GM21528 (cell line): Measurements from ENCODE around the gene DAG1.

Experiments
- ATAC-seq: cut with Tn5 transposase; IDR thresholded peaks from one replicate; pipeline ENCODE4 v1.9.1; 2021; ENCODE audit warnings: mild to moderate bottlenecking, moderate library complexity; ENCODE audit not compliant: unreplicated experiment, low FRiP score

Gene DAG1

DNA sequence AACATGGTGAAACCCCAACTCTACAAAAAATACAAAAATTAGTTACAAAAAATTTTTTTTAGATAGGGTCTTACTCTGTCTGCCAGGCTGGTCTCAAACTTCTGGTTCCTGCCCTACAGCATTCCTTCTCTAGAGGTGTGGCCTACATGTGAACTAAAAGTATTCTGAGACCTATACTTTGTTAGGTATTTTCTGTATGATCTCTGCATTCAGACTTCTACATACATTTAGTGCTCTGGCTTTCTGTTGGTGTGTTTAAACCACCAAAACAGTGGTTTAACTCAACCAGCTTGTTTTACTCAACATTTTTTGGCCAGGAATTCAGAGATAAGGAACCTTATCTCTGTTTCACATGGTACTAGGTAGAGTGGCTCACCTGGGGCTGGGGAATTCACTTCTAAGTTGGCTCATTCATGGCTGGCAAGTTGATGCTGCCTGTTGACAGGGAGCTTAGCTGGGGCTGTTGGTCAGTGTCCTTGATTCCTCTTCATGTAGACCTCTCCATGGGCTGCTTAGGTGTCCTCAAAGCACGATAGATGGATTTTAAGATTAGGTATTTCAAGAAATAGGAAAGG is 42.8 kb downstream of the DAG1 start:
- ATAC-seq = no peak

DNA sequence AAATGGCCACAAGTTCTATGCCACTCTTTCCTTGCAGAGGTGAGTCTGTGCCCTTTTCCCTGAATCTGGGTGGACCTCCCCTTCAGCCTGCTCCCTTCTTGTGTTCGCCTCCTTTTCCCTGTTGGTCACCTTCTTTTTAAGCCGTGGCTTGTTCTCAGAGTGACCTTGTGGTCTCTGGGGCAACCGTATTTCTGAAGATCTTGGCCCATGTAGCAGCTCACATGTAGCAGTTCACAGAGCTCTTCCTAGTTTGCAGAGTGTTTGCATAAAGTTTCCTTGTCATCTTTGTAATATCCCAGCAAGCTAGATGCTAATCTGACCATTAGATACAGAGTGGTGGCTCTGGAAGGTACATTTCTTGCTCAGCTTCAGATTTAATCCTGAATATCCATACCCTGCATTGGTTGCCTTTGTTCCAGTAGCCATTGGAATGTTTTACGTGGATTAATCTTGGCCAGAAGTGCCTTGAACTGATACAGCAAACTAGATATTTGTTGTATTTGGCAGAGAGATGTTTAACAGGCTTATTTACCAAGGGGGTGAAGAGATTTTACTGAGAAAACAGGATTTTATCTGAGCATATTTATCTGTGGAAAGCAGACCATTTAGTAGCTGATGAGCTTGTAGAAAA is 43.5 kb downstream of the DAG1 start:
- ATAC-seq = no peak

DNA sequence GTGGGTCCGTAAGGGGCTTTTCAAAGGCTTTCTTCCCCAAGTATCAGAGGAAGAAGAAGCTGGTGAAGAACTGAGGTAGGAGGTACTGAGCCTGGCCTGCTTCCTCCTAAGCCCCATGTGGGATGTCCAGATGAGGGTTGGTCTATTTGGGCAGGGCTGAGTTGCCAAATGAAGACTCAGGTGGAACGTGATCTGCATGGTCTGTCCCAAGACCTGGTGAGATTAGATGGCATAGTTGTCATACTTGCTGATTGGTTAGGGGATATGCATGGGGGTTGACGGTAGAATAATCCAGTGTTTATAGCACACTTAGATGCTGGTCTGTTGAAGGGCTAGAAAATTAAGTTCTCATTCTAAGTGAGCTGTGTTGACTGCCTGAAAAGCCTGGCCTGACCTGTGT is 47.9 kb downstream of the DAG1 start:
- ATAC-seq = no peak

- ATAC-seq = no peak
Measured at GRCh38 chr3:49518441-49518840, 48.4 kb downstream of the DAG1 start.

GRCh38 chr3:49519296-49519695 is 49.2 kb downstream of the DAG1 start:
- ATAC-seq = no peak

DNA sequence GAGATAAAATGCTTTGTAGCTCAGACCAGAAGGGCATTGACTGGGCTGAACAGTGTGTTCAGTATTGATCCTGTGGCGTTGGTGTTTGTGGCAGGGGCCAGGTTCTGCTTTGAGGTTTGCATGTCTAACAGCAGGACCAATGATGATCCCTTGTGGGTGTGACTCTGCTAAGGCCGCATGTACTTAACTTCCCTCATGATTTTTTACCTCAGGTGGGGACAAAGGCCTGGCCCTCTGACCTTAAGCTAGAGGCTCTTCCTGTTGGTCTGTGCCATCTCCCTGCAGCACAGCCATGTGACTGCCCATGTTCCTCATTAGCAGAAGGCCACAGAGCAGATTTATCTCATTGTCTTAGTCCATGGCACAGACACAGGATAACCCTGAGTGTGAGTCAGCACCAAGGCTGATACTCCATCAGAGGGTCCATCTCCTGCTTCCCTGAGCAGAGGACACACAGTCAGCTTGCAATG is 49.9 kb downstream of the DAG1 start:
- no peak for ATAC-seq

DNA sequence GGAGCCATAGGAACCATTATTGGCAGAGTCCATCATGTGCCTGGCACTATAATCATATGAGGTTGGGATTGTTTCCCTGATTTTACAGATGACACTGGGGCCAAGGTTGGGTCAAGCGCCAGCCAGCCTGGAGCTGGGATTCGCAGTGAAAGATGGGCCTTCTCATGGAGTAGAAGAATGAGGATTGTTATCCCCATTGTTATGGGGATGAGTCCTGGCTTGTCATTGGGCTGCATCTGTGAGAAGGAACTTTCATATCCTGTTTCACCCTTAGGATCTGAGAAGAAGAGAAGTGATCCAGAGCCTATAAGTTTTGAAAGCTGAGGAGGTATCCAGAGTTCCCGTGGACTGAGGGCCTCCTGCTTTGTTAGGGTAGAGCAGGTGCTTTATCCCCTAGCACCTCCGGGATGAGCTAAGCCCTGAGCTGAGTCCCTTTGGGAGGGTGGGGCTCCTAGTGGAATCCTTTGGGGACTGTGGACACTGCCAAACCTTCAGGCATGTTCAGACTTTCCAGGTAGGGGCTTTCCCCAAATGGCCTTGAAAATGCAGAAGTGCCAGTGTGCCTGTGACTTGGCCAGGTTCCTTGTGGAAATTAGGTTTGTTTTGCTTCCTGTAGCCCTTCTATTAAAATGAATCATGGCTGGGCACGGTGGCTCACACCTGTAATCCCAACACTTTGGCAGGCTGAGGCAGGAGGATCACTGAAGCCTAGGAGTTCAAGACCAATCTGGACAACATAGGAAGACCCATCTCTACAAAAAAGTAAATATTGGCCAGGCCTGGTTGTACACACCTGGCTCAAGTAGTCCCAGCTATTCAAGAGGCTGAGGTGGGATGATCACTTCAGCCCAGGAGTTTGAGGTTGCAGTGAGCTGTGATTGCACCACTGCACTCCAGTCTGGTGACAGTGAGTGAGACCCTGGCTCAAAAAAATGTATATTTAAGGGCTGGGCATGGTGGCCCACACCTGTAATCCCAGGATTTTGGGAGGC is 54.0 kb downstream of the DAG1 start:
- ATAC-seq = no peak

- no peak for ATAC-seq
Measured at GRCh38 chr3:49529567-49529966, 59.5 kb downstream of the DAG1 start.

DNA sequence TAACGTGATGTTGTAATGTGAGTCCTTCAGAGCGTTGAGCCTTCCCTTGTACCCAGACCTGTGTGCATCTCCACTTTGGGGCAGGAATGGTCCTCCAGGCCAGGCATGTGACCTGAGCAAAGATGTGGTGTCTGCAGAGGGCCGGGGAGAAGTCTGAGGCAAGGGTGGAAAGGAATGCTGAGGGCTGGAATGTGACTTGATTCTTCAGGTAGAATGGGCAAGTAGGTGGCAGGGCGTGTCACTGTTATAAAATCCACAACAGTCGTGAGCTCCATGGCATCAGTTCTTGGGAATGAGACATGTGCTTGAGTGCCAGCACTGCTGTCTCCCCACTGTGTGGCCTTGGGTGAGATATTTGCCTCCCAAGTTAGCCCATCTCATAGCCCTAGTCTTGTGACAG is 60.2 kb downstream of the DAG1 start:
- no peak for ATAC-seq

GRCh38 chr3:49530701-49531100 is 60.6 kb downstream of the DAG1 start:
- ATAC-seq = no peak

- ATAC-seq = no peak
Measured at GRCh38 chr3:49531218-49531617, 61.2 kb downstream of the DAG1 start.

GRCh38 chr3:49531715-49532114 is 61.6 kb downstream of the DAG1 start:
- no peak for ATAC-seq

DNA sequence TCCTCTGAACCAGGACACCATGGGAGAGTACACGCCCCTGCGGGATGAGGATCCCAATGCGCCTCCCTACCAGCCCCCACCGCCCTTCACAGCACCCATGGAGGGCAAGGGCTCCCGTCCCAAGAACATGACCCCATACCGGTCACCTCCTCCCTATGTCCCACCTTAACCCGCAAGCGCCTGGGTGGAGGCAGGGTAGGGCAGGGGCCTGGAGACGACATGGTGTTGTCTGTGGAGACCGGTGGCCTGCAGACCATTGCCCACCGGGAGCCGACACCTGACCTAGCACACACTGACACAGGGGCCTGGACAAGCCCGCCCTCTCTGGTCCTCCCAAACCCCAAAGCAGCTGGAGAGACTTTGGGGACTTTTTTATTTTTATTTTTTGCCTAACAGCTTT is 63.0 kb downstream of the DAG1 start:
- no peak for ATAC-seq

- no peak for ATAC-seq
Measured at GRCh38 chr3:49533786-49534519, 63.9 kb downstream of the DAG1 start.

DNA sequence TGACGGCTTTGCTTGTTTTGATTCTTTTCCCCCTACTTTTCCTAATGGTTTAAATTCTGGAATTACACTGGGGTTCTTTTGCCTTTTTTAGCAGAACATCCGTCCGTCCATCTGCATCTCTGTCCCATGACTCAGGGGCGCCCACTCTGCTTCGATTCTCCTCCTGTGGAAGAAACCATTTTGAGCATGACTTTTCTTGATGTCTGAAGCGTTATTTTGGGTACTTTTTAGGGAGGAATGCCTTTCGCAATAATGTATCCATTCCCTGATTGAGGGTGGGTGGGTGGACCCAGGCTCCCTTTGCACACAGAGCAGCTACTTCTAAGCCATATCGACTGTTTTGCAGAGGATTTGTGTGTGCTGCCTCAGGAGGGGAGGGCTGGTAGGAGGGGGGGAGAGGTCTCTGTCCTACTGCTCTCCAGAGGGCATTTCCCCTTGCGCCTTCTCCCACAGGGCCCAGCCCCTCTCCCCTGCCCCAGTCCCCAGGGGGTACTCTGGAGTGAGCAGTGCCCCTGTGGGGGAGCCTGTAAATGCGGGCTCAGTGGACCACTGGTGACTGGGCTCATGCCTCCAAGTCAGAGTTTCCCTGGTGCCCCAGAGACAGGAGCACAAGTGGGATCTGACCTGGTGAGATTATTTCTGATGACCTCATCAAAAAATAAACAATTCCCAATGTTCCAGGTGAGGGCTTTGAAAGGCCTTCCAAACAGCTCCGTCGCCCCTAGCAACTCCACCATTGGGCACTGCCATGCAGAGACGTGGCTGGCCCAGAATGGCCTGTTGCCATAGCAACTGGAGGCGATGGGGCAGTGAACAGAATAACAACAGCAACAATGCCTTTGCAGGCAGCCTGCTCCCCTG is 64.7 kb downstream of the DAG1 start:
- no peak for ATAC-seq

GRCh38 chr3:49535971-49536874 is 66.2 kb downstream of the DAG1 start:
- no peak for ATAC-seq

DNA sequence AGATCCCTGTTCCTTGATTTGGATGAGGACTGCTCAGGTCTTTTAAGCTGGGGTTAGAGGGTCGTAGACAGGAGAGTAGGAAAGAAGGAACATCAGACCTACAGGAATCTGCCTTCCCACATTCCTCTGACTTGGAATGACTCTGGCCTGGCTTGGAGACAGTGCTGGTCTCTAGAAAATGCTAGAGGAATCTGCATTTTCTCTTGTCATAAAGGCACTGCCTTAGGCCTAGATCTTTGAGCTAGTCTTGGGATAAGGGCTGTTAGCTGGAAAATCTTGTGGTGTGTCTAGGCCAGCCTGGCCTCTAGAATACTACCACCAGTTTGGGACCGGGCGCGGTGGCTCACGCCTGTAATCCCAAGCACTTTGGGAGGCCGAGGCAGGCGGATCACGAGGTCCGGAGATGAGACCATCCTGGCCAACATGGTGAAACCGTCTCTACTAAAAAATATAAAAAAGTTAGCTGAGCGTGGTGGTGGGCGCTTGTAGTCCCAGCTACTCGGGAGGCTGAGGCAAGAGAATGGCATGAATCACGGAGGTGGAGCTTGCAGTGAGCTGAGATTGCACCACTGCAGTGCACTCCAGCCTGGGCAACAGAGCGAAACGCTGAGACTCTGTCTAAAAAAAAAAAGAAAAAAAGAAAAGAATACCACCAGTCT is 66.9 kb downstream of the DAG1 start:
- ATAC-seq = no peak
